HepG2 (cell line): Measurements from ENCODE around the gene TIAM2. TPM values are rescaled to one million over a fixed set of nuclear protein-coding genes. Genes with fewer than 3 reads are reported as not detected.

ENCODE experiments used
- CREB3 ChIP-seq: sonication (generic); formaldehyde crosslinking; IDR thresholded peaks from 2 replicates; pipeline ENCODE4 v1.5.0; 2020; ENCODE audit warnings: missing genetic modification reagents
- ELF3 ChIP-seq: IDR thresholded peaks from 2 replicates; pipeline ENCODE4 v1.6.1; 2016; ENCODE audit warnings: missing genetic modification reagents, missing compliant biosample characterization
- KLF6 ChIP-seq: IDR thresholded peaks from 2 replicates; pipeline ENCODE4 v1.8.0; 2016; ENCODE audit warnings: missing biosample characterization, missing genetic modification reagents
- MATR3 ChIP-seq: sonication (generic); formaldehyde crosslinking; IDR thresholded peaks from 2 replicates; pipeline ENCODE4 v1.4.0; 2020; ENCODE audit warnings: missing genetic modification reagents
- MLXIP ChIP-seq: sonication (generic); formaldehyde crosslinking; IDR thresholded peaks from 2 replicates; pipeline ENCODE4 v1.9.0; 2021; ENCODE audit warnings: missing genetic modification reagents, borderline replicate concordance
- MXD4 ChIP-seq: IDR thresholded peaks from 2 replicates; pipeline ENCODE4 v1.6.1; 2016; ENCODE audit warnings: mild to moderate bottlenecking, missing biosample characterization, missing genetic modification reagents
- ZNF225 ChIP-seq: sonication (generic); formaldehyde crosslinking; IDR thresholded peaks from 2 replicates; pipeline ENCODE4 v1.4.0; 2020; ENCODE audit warnings: mild to moderate bottlenecking, missing genetic modification reagents
- ZNF407 ChIP-seq: sonication (generic); formaldehyde crosslinking; IDR thresholded peaks from one replicate; pipeline ENCODE4 v1.5.1; 2020; ENCODE audit warnings: mild to moderate bottlenecking, missing genetic modification reagents; ENCODE audit errors: not compliant biosample characterization
- ZNF441 ChIP-seq: sonication (generic); formaldehyde crosslinking; IDR thresholded peaks from 2 replicates; pipeline ENCODE4 v1.7.0; 2021; ENCODE audit warnings: missing genetic modification reagents, borderline replicate concordance
- ZNF558 ChIP-seq: sonication (generic); formaldehyde crosslinking; IDR thresholded peaks from 2 replicates; pipeline ENCODE4 v1.9.0; 2022; ENCODE audit warnings: mild to moderate bottlenecking, missing genetic modification reagents, borderline replicate concordance
- ZNF850 ChIP-seq: sonication (generic); formaldehyde crosslinking; conservative IDR thresholded peaks from 2 replicates; pipeline ENCODE4 v1.9.0; 2021; ENCODE audit warnings: mild to moderate bottlenecking, missing genetic modification reagents
- polyA plus RNA-seq, 8 experiments: library from polyadenylated mRNA; depleted of rRNA in 3 of 8; stranded (reverse) in 7 of 8; unstranded in 1 of 8; fragments of >200 nt; fragmentation: Illumina TruSeq in 4 of 8; extraction: Trizol in 4 of 8; gene quantifications; 2 replicates each; pipeline versions ENCODE4 v1.2.1 to v1.2.3, GENCODE V29; 2011 to 2016; ENCODE audit warnings: low read depth in 4 of 8, missing spikeins in 1 of 8, mixed read lengths in 1 of 8; ENCODE audit not compliant: insufficient read depth in 1 of 8
- total RNA-seq, 5 experiments: library from RNA; depleted of rRNA; stranded (reverse); fragments of >200 nt; fragmentation: Illumina TruSeq; extraction: Trizol; gene quantifications; 2 replicates each; pipeline ENCODE4 v1.2.3, GENCODE V29; 2016; ENCODE audit warnings: low read depth in 1 of 5

The TIAM2 gene
- total and polyA plus RNA-seq, 2 of the 13 experiments (the other 11 are each of a cell fraction or from before 2014, with no cell fraction given), result 4.1 to 4.5 TPM

GRCh38 chr6:154960299-154960843 is 34.7 kb upstream of the TIAM2 start (continued):
- no peak for TF ChIP-seq CREB3
- no peak for TF ChIP-seq MXD4 (CRISPR knock-in tag)
- TF ChIP-seq ZNF441 (CRISPR knock-in tag), result peak; percentile 36; the same call in 1 of the 2 replicates
- no peak for TF ChIP-seq ZNF558 (CRISPR knock-in tag)
- no peak for TF ChIP-seq ZNF850 (CRISPR knock-in tag)
- TF ChIP-seq ZNF225 (CRISPR knock-in tag), result peak; percentile 5
- TF ChIP-seq MLXIP (CRISPR knock-in tag), result no peak
- no peak for TF ChIP-seq KLF6 (CRISPR knock-in tag)
- TF ChIP-seq ZNF407 (CRISPR knock-in tag), result peak; percentile 55
- peak; percentile 25 for TF ChIP-seq ELF3 (CRISPR knock-in tag)
- no peak for TF ChIP-seq MATR3 (CRISPR knock-in tag)
